GM18499 (cell line): Measurements from ENCODE around the gene LAGE3.

Experiments used
- ATAC-seq: cut with Tn5 transposase; IDR thresholded peaks from one replicate; pipeline ENCODE4 v1.9.1; 2021; ENCODE audit warnings: moderate number of reproducible peaks; ENCODE audit not compliant: insufficient read depth, unreplicated experiment

The LAGE3 gene

DNA sequence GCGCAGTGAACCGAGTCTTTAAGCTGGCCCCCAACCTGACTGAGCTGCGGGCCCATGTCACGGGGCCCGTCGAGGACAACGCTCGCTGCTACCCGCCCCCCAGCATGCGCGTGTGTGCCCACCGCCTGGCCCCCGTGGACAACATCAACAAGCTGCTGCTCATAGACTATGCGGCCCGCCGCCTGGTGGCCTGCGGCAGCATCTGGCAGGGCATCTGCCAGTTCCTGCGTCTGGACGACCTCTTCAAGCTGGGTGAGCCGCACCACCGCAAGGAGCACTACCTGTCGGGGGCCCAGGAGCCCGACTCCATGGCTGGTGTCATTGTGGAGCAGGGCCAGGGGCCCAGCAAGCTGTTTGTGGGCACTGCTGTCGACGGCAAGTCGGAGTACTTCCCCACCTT is 18.8 kb downstream of the LAGE3 start:
- no peak for ATAC-seq

DNA sequence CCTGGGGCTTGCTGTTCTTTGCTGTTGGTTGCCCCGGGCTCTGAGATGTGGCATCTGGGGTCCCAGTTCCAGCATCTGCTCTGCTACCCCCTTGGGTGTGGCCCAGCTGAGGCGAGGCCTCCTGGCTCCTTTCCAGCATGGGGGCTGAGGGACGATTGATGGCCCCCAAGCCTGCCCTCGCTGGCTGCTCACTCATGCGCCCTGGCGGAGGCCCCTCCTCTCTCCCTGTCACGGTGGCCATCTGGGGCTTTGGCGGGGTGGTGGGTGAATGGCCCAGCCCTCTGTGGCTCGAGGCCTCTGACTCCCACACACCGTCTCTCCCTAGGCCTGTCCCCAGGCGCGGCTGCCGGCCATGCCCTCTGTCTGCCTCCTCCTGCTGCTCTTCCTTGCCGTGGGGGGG is 19.2 kb downstream of the LAGE3 start:
- ATAC-seq, result no peak

DNA sequence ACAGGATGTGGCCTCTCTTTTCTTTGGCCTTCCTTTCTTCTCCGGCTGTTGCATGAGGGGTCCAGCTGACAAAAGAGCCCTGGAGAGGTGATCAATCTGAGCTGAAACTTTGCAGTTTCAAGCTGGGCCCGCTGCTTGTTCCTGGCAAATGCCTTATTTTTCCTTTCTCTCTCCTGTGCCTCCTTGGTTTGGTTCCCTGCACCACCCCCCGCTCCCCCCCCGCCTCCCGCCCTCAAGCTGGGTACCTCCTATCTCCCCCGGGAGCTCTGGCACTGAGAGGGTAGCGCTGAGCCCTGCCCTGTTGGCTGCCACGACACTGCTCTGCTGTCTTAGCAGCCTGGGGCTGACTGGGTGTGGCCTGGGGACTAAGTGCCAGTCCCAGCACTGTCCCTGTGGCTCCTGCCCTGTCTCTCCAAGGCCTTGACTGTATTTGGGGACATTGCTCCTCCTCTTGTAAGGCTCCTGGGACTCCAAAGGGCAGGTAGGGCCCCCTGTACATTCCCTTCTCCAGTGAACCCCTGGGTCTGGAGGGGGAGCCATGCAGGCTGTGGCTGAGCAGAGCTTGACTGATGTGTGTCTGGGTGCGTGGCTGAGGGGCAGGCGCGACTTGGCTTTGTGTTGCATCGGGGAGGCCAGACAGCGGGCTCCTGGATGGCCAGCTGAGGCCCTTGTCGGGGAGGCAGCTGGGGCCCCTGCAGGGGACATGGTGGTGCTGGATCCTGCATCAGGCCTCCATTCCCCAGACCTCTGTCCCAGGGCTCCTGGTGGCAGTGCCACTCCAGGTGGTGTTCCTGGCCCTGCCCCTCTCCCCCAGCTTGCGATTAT is 19.9 kb downstream of the LAGE3 start:
- ATAC-seq, result no peak

DNA sequence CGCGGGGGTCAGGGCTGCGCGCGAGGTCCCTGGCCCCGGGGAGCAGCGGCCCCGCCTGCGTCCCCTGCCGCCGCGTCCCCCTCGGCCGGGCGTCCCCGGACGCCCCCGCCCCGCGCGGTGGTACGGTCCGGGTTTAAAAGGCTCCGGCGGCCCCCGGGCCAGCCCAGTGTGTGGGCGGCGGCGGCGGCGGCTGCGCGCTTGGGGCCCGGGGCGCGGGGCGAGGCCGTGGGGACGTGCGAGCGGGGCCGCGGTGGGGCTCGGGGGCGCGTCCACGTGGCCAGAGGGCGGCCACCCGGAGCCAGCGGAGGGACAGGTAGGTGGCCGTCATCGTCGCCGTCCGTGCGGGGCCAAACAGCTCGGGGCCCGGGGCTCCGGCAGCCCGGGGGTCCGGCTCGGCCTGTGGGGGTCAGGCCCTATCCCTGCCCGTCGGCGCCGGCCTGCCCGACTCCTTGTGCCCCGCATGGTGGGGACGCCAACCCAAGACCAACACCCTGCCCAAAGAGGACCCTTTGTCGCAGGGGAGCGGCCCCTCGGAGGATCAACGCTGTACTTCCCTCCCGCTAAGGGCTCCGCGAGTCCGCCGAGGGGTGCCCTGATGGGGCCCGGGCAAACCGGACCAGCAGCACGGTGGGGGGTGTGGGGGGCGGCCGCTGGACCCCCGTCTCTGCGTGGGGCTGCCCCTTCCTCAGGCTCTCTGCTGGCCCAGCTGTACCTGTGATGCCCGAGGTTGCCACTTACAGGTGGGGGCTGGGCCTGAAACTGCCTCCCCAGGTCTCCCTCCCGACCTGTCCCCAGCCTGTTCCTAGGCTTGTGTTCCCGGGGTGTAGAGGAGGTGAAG is 20.7 kb downstream of the LAGE3 start, which contains the start of gene PLXNA3:
Gene PLXNA3 (plus strand): TSS at position 166 of the 838 bp plus-strand sequence. CDS start 1,903 bp downstream, outside the sequence.
- ATAC-seq, result no peak

DNA sequence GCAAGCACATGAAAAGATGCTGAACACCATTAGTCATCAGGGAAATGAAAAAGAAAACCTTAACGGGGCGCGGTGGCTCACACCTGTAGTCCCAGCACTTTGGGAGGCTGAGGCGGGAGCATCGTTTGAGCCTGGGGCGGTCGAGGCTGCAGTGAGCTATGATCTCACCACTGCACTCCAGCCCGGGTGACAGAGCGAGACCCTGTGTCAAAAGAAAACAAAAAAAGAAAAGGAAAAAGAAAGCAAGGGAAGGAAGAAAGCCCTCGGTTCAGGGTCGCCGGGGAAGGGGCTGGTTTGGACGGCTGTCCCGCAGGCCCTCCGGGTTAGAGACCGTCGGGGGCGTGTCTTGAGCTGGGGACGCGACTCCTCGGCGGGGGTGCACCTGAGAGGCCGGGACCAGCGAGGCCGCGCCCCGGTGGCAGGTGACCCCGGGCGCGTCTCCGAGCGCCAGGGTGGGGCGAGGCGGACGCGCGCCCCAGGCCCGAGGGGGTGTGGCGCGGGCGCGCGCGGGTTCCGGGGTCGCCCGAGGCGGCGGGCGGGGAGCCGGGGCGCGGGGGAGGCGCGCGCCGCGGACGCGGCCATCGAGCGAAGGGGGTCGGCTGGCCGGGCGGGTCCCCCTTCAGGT is 21.5 kb downstream of the LAGE3 start:
- ATAC-seq, result no peak

DNA sequence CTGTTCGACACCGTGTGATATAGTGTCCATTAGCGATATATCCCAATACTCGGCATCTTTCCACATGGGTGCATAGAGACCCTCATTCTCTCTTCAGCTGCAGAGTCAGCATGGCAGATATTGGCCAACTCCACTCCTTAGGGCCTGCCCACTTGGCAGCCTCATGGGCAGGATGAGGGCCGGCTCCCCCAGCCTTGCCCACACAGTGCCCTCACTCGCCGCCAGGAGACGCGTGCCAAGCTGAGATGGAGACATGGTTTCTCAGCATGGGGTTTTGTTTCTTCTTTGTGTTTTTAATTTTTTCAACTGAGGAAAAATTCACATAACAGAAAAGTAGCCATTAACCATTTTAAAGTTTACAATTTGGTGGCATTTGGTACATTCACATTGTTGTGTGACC is 26.3 kb downstream of the LAGE3 start:
- ATAC-seq, result no peak

DNA sequence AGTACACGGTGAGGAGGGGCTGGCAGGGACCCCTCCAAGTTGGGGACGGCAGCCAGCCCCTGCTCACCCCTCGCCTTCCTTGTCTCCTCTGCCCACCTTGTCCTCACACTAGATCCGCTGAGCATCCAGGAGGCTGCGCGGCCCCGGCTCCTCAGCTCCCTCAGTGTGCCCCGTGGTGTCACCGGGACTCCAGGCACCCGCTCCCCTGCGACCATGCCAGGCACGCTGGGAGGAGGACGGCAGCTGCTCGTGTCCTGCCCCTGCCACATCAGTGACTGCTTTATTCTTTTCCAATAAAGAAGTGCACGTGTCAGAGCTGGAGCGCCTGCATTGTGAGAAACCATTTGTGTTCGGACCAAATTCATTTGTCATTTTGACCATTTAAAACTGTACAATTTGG is 28.8 kb downstream of the LAGE3 start:
- ATAC-seq, result no peak

DNA sequence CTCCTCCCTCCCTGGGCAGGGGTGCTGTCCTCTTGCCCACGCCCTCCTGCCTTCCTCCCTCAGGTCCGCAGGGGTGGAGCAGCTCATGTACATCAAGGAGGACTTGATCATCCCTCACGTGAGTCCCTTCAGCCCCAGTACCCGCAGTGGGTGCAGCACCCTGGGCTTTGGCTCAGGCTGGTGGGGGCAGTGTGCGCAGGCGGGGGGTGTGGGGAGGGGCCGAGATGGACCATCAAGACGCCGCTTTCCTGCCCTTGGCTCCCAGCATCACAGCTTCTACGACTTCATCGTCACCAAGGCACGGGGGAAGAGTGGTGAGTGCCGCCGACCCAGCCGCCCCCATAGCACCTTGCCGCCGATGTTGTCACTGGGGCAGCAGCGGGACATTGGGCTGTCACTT is 29.5 kb downstream of the LAGE3 start:
- no peak for ATAC-seq

DNA sequence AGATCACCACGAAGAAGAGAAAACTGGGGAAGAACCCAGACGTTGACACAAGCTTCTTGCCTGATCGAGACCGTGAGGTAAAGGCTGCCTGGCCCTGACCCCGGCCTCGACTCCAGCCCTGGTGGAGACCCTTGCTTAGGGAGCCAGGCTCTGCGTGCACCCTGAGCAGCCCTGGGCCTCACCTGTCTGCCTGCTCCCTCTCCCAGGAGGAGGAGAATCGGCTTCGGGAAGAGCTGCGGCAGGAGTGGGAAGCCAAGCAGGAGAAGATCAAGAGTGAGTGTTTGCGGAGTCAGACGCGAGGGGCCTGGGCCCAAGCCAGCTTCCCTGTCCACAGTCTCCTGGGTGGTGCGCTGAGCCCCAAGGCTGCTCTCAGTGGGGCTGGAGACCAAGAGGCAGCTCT is 30.6 kb downstream of the LAGE3 start:
- ATAC-seq, result no peak

DNA sequence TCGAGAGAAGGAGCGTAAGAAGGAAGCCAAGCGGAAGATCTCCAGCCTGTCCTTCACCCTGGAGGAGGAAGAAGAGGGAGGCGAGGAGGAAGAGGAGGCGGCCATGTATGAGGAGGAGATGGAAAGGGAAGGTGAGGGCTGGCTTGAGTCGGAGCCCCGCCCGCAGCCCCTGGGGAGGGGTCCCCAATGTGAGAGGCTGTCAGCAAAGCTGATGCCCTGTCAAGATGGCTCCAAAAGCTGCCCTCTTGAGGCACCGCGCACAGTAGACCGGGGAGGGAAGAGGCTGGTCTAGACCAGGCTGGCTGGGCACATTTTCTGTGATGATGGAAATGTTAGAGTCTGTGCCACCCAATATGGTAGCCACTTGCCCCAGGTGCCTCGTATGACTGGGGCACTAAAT is 32.7 kb downstream of the LAGE3 start:
- no peak for ATAC-seq

DNA sequence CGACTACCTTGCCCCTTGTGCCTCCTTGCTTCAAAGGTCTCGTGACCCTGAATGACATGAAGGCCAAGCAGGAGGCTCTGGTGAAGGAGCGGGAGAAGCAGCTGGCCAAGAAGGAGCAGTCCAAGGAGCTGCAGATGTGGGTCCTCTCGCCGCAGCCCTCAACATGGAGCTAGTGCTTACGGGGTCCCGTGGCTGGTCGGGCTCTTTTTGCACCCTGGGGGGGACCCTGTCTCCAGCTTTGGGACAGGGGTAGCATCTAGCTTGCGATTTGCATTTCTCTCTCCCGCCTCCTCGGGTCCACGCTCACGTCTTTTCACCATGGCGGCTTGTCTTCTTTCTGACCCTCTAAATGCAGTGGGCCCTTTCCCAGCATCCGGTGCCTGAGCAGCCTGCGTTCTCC is 33.3 kb downstream of the LAGE3 start:
- ATAC-seq, result no peak

DNA sequence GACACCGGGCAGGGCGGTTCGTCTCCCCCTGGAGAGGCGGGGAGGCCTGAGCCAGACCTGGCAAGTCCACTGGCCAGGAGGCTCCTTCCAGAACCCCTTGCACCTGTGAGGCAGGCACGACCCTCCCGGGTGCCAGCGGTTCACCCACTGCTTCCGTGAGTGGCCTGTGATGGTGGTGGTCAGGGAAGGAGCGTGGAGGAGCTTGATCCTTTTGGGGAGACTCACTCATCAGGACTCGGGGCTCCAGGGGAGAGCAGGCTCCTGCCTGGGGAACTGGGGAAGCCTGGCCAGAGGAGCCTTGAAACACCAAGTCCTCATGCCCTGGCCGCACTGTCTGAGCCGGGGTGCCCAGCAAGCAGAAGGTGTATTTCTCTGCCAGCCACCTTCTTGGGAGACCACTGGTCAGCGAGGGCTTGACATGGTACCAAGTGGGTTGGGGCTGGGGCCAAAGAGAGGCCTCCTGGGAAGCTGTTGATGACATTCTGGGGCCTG is 34.3 kb downstream of the LAGE3 start:
- ATAC-seq, result no peak

DNA sequence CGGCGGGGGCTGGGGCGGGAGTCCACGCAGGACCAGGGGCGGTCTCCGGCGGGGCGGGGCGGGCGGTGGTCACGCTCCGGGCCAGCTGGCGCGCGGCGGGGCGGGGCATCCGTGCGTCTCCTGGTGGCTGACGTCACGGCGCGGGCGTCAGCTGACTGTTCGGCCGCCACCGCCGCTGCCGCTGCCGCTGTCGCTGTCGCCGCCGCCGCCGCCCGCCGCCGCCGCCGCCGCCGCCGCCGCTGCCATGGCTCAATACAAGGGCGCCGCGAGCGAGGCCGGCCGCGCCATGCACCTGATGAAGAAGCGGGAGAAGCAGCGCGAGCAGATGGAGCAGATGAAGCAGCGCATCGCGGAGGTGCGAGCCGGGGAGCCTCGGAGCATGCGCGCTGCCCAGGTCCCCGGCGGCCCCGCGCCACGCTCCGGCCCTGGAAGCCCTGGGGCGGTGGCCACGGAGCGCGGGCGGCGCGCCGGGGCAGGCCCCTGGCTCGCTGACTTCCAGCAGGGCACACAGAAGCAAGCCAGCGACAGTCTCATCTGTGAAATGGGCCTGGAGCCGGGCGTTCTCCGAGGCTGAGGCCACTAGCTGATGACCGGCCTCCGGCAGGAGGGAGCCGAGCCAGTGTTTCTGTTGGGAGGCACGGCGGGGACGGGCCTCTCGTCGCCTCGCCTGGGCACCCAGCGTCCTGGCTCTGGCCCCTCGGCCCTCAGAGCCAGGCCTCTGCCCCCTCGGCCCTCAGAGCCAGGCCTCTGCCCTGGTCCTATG is 34.9 kb downstream of the LAGE3 start, which contains the start of gene FAM50A:
Gene FAM50A (plus strand): TSS at position 150 of the 763 bp plus-strand sequence. CDS start 95 bp downstream, at position 245.
- no peak for ATAC-seq

DNA sequence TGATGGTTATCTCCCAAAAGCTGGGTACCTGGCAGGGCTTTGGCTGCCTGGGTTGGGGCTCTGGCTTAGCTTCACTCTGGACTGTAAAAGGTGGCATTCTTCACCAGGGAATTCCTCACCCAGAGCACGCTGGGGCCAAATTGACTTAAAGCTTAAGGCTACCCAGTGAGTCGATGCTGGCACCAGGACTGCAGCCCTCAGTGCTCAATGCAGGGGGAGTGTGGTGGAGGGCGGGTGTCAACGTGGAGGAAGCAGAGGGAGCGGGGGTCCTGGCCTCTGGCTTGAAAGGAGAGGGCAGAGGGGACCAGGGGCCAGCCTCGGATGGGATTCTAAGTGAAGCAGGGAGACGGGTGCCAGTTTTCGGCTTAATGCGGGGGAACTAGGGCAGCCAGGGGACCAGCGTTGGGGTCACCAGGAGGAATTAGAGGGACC is 35.6 kb downstream of the LAGE3 start:
- ATAC-seq, result no peak

DNA sequence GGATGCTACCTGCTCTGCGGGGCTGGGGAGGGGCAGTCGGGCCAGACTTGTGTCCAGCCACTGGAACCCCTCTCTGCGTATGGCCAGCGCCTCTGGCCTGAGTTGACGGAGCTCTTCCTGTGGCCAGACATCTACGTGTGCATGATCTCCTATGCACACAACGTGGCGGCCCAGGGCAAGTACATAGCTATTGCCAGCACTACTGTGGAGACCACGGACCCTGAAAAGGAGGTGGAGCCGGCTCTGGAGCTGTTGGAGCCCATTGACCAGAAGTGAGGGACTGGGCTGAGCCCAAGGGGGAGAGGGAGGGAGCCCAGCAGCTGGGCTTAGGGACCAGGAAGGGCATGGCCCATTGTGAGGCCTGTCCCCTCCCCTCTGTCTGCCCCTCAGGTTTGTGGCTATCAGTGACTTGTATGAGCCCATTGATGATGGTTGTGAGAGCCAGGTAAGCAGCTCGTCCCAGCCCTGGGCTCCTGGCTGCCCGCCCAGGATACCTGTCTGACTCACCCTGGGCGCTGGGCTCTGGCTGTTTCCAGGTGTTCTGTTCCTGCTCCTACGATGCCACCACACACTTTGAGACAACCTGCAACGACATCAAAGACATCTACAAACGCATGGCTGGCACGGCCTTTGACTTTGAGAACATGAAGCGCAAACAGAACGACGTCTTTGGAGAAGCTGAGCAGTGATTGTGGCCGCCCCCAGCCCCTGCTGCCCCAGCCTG is 36.9 kb downstream of the LAGE3 start:
- no peak for ATAC-seq

DNA sequence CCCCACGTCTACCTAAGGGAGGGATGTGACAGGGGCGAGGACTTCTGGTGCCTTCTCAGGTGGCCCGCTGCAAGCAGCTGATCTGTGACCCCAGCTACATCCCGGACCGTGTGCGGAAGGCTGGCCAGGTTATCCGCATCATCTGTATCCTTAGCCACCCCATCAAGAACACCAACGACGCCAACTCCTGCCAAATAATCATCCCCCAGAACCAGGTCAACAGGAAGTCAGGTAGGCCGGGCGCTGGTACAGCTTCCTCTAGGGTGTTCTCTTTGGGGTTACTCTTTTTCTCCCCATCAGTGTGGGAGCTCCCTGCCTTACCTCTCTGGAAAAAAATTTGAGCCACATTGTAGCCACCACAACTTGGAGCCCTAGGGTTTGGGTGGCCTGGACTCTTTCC is 37.5 kb downstream of the LAGE3 start:
- no peak for ATAC-seq

DNA sequence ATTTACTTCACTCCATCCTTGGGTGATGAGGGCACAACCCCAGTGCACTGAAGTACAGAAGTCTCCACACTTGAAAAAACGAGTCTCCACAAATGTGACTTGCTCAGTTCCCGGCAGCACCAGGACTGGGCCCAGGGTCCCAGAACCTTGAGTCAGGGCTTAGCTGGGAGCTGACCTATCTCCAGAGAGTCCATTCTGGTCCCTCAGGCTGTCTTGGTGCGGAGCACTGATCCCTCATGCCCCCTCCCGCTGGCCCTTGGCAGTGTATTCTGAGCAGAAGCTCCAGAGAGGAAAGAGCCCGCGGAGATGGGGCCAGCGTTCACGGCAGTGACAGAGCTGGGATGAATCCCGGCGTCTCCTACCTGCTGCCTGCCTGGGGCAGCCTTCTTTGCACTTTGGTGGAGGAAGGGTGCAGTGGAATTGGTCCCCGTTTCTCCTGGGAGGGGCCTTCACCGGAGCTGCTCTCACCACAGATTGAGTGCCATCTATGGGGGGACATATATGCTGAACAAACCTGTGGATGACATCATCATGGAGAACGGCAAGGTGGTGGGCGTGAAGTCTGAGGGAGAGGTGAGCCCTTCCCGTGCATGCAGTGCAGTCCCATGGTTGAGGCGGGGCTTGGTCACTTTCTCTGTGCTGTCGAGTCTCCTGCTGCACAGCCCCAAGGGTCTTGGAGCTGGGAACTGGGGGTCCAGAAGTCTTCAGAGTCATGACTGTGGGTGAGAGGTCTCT is 38.3 kb downstream of the LAGE3 start:
- ATAC-seq, result no peak

DNA sequence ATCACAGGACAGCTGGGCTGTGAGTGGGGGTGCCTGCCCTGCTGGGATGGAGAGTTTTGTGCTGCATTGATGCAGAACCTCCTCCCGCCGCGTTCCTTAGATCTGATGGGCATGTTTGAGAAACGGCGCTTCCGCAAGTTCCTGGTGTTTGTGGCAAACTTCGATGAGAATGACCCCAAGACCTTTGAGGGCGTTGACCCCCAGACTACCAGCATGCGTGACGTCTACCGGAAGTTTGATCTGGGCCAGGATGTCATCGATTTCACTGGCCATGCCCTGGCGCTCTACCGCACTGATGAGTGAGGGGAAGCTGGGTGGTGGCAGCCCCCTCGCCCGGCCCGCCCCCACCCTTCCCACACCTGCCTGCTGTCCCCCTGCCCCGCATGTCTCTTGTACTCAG is 39.2 kb downstream of the LAGE3 start:
- no peak for ATAC-seq
